Neuronal stem cell (in vitro differentiated cells): ENCODE data around the gene TRIM50. TPM values are rescaled to one million over a fixed set of nuclear protein-coding genes. Genes with fewer than 3 reads are reported as not detected.
"Not testable (repeated sequence)": the region's sequence is repeated elsewhere in the genome, so short reads cannot be mapped to it uniquely, and the experiment has no call there.

Experiments used
- DNase-seq: peaks from one replicate; pipeline ENCODE4 v3.0.0-alpha.2; 2013; ENCODE audit warnings: low spot score
- H2AFZ ChIP-seq: one replicate; pipeline ENCODE4 v1.6.1; 2013; ENCODE audit warnings: mild to moderate bottlenecking, low read length, inconsistent platforms
- H2AK5ac ChIP-seq: 2 replicates; pipeline ENCODE4 v1.6.1; 2013; ENCODE audit warnings: low read depth, mild to moderate bottlenecking, inconsistent platforms, low read length, moderate library complexity, mixed read lengths
- H2BK120ac ChIP-seq: 2 replicates; pipeline ENCODE4 v1.6.1; 2013; ENCODE audit warnings: low read depth, mild to moderate bottlenecking, inconsistent platforms, low read length, moderate library complexity, mixed read lengths
- H2BK12ac ChIP-seq: one replicate; pipeline ENCODE4 v1.6.1; 2013; ENCODE audit warnings: low read length, inconsistent platforms
- H2BK15ac ChIP-seq: 2 replicates; pipeline ENCODE4 v1.6.1; 2013; ENCODE audit warnings: mild to moderate bottlenecking, low read length, inconsistent platforms, mixed read lengths
- H2BK5ac ChIP-seq: one replicate; pipeline ENCODE4 v1.6.1; 2013; ENCODE audit warnings: inconsistent platforms, mild to moderate bottlenecking, low read length, moderate library complexity
- H3K14ac ChIP-seq: one replicate; pipeline ENCODE4 v1.6.1; 2013; ENCODE audit warnings: low read length, inconsistent platforms
- H3K18ac ChIP-seq: 2 replicates; pipeline ENCODE4 v1.6.1; 2013; ENCODE audit warnings: low read length, inconsistent platforms
- H3K23ac ChIP-seq: 2 replicates; pipeline ENCODE4 v1.6.1; 2013; ENCODE audit warnings: low read depth, mild to moderate bottlenecking, mixed read lengths, low read length, inconsistent platforms; ENCODE audit not compliant: poor library complexity
- H3K27ac ChIP-seq: replicated peaks from 3 replicates; pipeline ENCODE4 v1.5.1; 2013; ENCODE audit warnings: low read length, inconsistent platforms
- H3K27me3 ChIP-seq, 3 experiments: 2 replicates each; pipeline ENCODE4 v1.6.1; 2013; ENCODE audit warnings: low read length in 3 of 3, mild to moderate bottlenecking in 2 of 3, inconsistent platforms in 1 of 3, low read depth in 1 of 3, mixed read lengths in 1 of 3, moderate library complexity in 1 of 3; ENCODE audit not compliant: control insufficient read depth in 3 of 3, insufficient read depth in 3 of 3
- H3K36me3 ChIP-seq, 2 donors: replicated peaks in 1 of 2; 2 replicates each; pipeline ENCODE4 v1.6.1; 2013; ENCODE audit warnings: low read length in 2 of 2; ENCODE audit not compliant: control insufficient read depth in 2 of 2, insufficient read depth in 2 of 2
- H3K4ac ChIP-seq: 2 replicates; pipeline ENCODE4 v1.6.1; 2013; ENCODE audit warnings: inconsistent platforms, mild to moderate bottlenecking, low read length, moderate library complexity
- H3K4me1 ChIP-seq, 2 donors: 1 replicate in 1 of 2; 2 replicates in 1 of 2; pipeline ENCODE4 v1.6.1; 2013; ENCODE audit warnings: low read length in 2 of 2, low read depth in 1 of 2; ENCODE audit not compliant: control insufficient read depth in 2 of 2, insufficient read depth in 1 of 2
- H3K4me2 ChIP-seq: one replicate; pipeline ENCODE4 v1.6.1; 2013; ENCODE audit warnings: mild to moderate bottlenecking, low read length, inconsistent platforms; ENCODE audit not compliant: insufficient read depth, poor library complexity, severe bottlenecking
- H3K4me3 ChIP-seq, 2 donors: 2 replicates each; pipeline ENCODE4 v1.5.1; 2013; ENCODE audit warnings: low read length in 2 of 2, mild to moderate bottlenecking in 2 of 2, inconsistent platforms in 1 of 2, moderate library complexity in 1 of 2
- H3K79me1 ChIP-seq: one replicate; pipeline ENCODE4 v1.6.1; 2013; ENCODE audit warnings: low read depth, mild to moderate bottlenecking, inconsistent platforms, low read length, moderate library complexity
- H3K9ac ChIP-seq: one replicate; pipeline ENCODE4 v1.6.1; 2013; ENCODE audit warnings: mild to moderate bottlenecking, low read depth, low read length, inconsistent platforms; ENCODE audit not compliant: poor library complexity
- H3K9me3 ChIP-seq, 2 donors: replicated peaks in 1 of 2; 2 replicates each; pipeline versions ENCODE3 to v1.6.1; 2013; ENCODE audit warnings: low read length in 2 of 2, mild to moderate bottlenecking in 2 of 2, inconsistent platforms in 1 of 2, low read depth in 1 of 2, mixed read lengths in 1 of 2, moderate library complexity in 1 of 2; ENCODE audit not compliant: control insufficient read depth in 2 of 2, insufficient read depth in 1 of 2
- H4K8ac ChIP-seq: one replicate; pipeline ENCODE4 v1.6.1; 2013; ENCODE audit warnings: low read depth, mild to moderate bottlenecking, inconsistent platforms, low read length, moderate library complexity
- H4K91ac ChIP-seq: one replicate; pipeline ENCODE4 v1.6.1; 2013; ENCODE audit warnings: low read length, low read depth, mild to moderate bottlenecking, inconsistent platforms; ENCODE audit not compliant: poor library complexity
- WGBS, 2 donors: extraction: QIAGEN DNeasy Blood & Tissue Kit; methylation state at CpG; one replicate each; pipeline ENCODE4 v1.1.7; 2013; ENCODE audit warnings: missing lambda C conversion rate in 2 of 2, mixed read lengths in 1 of 2; ENCODE audit not compliant: insufficient read length in 2 of 2, insufficient replicate concordance in 1 of 2; ENCODE audit errors: extremely low coverage in 2 of 2; 5-methylcytosine and 5-hydroxymethylcytosine counted together
- small RNA-seq: library from polyadenylated mRNA; stranded (forward); fragments of <200 nt; extraction: miRNeasy Mini kit (QIAGEN cat#:217004); gene quantifications from one replicate; pipeline ENCODE3, GENCODE V24; 2013; ENCODE audit not compliant: insufficient read depth

TRIM50 gene

GRCh38 chr7:73277210-73277609 is 50.7 kb downstream of the TRIM50 start:
- H3K27me3 ChIP-seq, H3K14ac ChIP-seq, H2BK12ac ChIP-seq, H3K36me3 ChIP-seq, H2BK15ac ChIP-seq, H2BK120ac ChIP-seq, H3K27ac ChIP-seq, H3K4me2 ChIP-seq, H3K79me1 ChIP-seq, DNase-seq, H3K9ac ChIP-seq, H2AFZ ChIP-seq, H3K4me1 ChIP-seq, H3K23ac ChIP-seq, H3K4ac ChIP-seq, H2AK5ac ChIP-seq, H4K91ac ChIP-seq, H4K8ac ChIP-seq, H3K9me3 ChIP-seq, H3K4me3 ChIP-seq, H3K18ac ChIP-seq, H2BK5ac ChIP-seq: not testable (repeated sequence)
- WGBS, 2 donors = no CpG with 5 or more reads among the region's 5 CpGs

GRCh38 chr7:73267813-73268212 is 60.1 kb downstream of the TRIM50 start:
- not testable (repeated sequence) for H3K79me1 ChIP-seq, H3K27me3 ChIP-seq, H2BK5ac ChIP-seq, H2BK12ac ChIP-seq, H3K9ac ChIP-seq, H4K91ac ChIP-seq, H3K4me2 ChIP-seq, H3K4me1 ChIP-seq, H3K4ac ChIP-seq, H2BK120ac ChIP-seq, H4K8ac ChIP-seq, H3K14ac ChIP-seq, H3K9me3 ChIP-seq, H3K23ac ChIP-seq, H2BK15ac ChIP-seq, H3K27ac ChIP-seq, H3K4me3 ChIP-seq, H2AK5ac ChIP-seq, H2AFZ ChIP-seq, H3K36me3 ChIP-seq, DNase-seq, H3K18ac ChIP-seq
- no CpG with 5 or more reads among the region's 4 CpGs for WGBS, 2 donors

GRCh38 chr7:73266719-73267368 is 61.0 kb downstream of the TRIM50 start:
- not testable (repeated sequence) for H3K27ac ChIP-seq, H3K18ac ChIP-seq, H2AK5ac ChIP-seq, H3K79me1 ChIP-seq, H3K9ac ChIP-seq, H4K91ac ChIP-seq, H3K23ac ChIP-seq, H3K14ac ChIP-seq, H3K36me3 ChIP-seq, H3K4ac ChIP-seq, H4K8ac ChIP-seq, H2BK5ac ChIP-seq, H3K4me2 ChIP-seq, H2BK120ac ChIP-seq, DNase-seq, H2BK15ac ChIP-seq, H3K9me3 ChIP-seq, H3K4me3 ChIP-seq, H3K4me1 ChIP-seq, H2AFZ ChIP-seq, H3K27me3 ChIP-seq, H2BK12ac ChIP-seq
- WGBS, 2 donors = no CpG with 5 or more reads among the region's 22 CpGs

Small RNA genes within 50 kb of the gene (small RNA-seq; reads per million reads assigned to genes)
- not detected for gene RNU6-1080P
